GM19397 (cell line): Measurements from ENCODE around the gene IL15.
A peak's percentile ranks its signal among the peaks of the same experiment; 100 is the strongest.

ENCODE experiments used
- ATAC-seq: cut with Tn5 transposase; IDR thresholded peaks from one replicate; pipeline ENCODE4 v1.9.1; 2021; ENCODE audit warnings: mild to moderate bottlenecking, moderate library complexity; ENCODE audit not compliant: unreplicated experiment

Gene IL15

GRCh38 chr4:141761926-141762325, 125.5 kb downstream of the IL15 start:
- ATAC-seq: no peak

GRCh38 chr4:141763374-141763773, 127.0 kb downstream of the IL15 start:
- ATAC-seq: no peak

DNA sequence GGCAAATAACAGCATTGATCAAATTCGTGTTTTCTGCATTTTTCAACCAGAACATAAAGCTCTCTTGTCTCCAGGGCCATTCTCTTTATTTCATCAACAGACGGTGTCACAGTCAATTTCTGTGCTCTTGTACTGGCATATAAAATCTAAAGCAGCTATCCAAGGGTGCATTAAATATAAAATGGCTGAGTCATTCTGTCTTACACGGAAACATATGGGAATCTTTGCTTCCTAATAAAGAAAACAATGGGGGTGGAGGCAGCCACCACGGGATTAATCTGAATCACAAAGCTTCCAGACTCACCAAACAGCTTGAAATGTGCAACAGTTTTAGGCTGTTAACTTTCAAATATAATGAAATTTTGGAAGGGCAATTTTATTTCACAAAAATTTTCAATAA, 132.6 kb downstream of the IL15 start:
- ATAC-seq: no peak

DNA sequence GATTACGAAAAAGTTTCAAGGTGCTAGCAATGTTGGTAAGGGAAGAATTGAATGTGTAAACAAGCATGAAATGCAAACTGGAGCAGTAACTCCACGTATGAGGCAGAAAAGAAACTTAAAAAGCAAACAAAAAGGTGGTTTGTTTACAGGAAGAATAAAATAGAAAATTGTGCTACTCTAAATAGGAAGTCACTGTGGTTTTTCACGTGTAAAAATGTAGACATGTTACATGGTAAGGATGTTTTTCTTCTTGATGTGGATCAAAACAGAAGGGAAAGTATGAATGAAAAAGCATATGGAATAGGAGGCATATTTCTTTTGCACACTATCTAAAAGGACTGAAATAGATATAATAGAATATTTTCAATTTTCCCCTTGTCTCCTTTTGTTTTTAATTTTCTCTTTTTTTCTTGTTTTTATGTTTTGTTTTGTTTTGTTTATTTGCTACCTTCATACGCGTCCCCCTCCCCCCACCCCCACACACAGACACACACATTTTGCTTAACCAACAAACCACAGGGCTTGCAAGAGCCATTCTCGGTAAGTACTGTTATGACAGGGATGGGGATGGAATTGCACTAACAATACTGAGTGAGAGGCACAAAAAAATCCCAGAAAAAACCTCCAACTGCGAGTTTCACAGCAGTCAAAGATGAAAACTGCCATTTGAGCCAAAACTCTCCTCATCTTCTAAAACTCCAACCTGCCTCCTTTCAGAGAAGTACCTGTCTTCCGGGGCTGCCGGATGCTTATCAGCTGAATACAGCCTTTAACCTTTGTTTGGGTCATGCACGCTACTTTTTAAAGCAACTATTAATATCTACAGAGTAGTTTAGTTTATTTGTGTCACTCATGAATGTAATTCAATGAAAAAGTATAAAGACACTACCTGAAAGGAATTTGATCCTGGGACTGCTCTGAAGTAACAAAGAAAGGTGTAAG, 135.8 kb downstream of the IL15 start:
- peak; percentile 49 for ATAC-seq

GRCh38 chr4:141772838-141773237, 136.5 kb downstream of the IL15 start:
- ATAC-seq: no peak

DNA sequence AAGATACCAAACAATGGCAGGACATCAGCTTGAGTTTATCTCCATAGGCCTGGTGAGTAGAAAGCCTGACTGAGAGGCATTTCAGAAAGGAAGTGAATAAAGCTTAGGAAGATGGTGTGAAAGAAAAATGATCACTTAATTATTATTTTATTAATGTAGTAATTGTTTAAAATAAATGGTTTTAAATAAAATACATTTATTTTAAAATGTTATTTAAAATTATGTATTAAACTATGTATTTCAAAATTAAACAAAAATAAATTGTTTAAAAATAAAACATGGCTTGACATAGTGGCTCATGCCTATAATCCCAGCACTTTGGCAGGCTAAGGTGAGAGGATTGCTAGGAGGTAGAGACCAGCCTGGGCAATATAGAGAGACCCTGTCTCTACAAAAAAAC, 145.8 kb downstream of the IL15 start:
- ATAC-seq: no peak
